GM12872 (cell line): Measurements from ENCODE around the gene IGSF3.

ENCODE experiments used
- CTCF ChIP-seq: IDR thresholded peaks from 3 replicates; pipeline ENCODE4 v1.5.1; 2011; ENCODE audit warnings: low read depth, mild to moderate bottlenecking, low read length, moderate library complexity; ENCODE audit not compliant: insufficient read depth

Gene IGSF3

GRCh38 chr1:116577759-116578314 lies 89.7 kb downstream of the IGSF3 start:
- TF ChIP-seq CTCF, result no peak

- TF ChIP-seq CTCF, result peak; percentile 87
Observed at GRCh38 chr1:116574581-116575291, 92.8 kb downstream of the IGSF3 start.

- no peak for TF ChIP-seq CTCF
Observed at GRCh38 chr1:116573431-116574095, 94.0 kb downstream of the IGSF3 start.

GRCh38 chr1:116572771-116573430 lies 94.6 kb downstream of the IGSF3 start:
- TF ChIP-seq CTCF, result no peak

GRCh38 chr1:116572099-116572498 lies 95.4 kb downstream of the IGSF3 start:
- no peak for TF ChIP-seq CTCF

GRCh38 chr1:116571215-116571919 lies 96.2 kb downstream of the IGSF3 start:
- TF ChIP-seq CTCF, result no peak
